HepG2 (cell line): ENCODE results near the gene ACD. TPM values are rescaled to one million over a fixed set of nuclear protein-coding genes. Genes with fewer than 3 reads are reported as not detected.
A peak's percentile ranks its signal among the peaks of the same experiment; 100 is the strongest.

Experiments
- MEIS1 ChIP-seq: sonication (generic); formaldehyde crosslinking; IDR thresholded peaks from 2 replicates; pipeline ENCODE4 v1.9.0; 2021; ENCODE audit warnings: mild to moderate bottlenecking, missing genetic modification reagents, moderate library complexity, borderline replicate concordance
- NR2F2 ChIP-seq: IDR thresholded peaks from 2 replicates; pipeline ENCODE4 v1.6.1; 2012; ENCODE audit warnings: low read depth, inconsistent platforms, borderline replicate concordance
- SP5 ChIP-seq: IDR thresholded peaks from 2 replicates; pipeline ENCODE4 v1.6.1; 2016; ENCODE audit warnings: low read depth, borderline replicate concordance
- ZNF143 ChIP-seq: sonication (generic); formaldehyde crosslinking; IDR thresholded peaks from 2 replicates; pipeline ENCODE4 v1.4.0; 2020; ENCODE audit warnings: missing genetic modification reagents
- ZNF24 ChIP-seq: fragments of 450-650 bp; IDR thresholded peaks from 2 replicates; pipeline ENCODE4 v1.6.1; 2017; ENCODE audit warnings: antibody characterized with exemption, mild to moderate bottlenecking
- ZNF274 ChIP-seq: sonication (generic); formaldehyde crosslinking; IDR thresholded peaks from 2 replicates; pipeline ENCODE4 v1.5.1; 2020; ENCODE audit warnings: mild to moderate bottlenecking, missing genetic modification reagents
- ZNF577 ChIP-seq: sonication (generic); formaldehyde crosslinking; IDR thresholded peaks from 2 replicates; pipeline ENCODE4 v1.4.0; 2020; ENCODE audit warnings: mild to moderate bottlenecking, low read depth, missing genetic modification reagents, borderline replicate concordance
- ZNF598 ChIP-seq: sonication (generic); formaldehyde crosslinking; IDR thresholded peaks from 2 replicates; pipeline ENCODE4 v1.5.1; 2020; ENCODE audit warnings: mild to moderate bottlenecking, missing genetic modification reagents, borderline replicate concordance
- ZNF749 ChIP-seq: sonication (generic); formaldehyde crosslinking; IDR thresholded peaks from 2 replicates; pipeline ENCODE4 v1.8.0; 2022; ENCODE audit warnings: mild to moderate bottlenecking, missing genetic modification reagents, moderate library complexity, borderline replicate concordance
- ZNF788 ChIP-seq: sonication (generic); formaldehyde crosslinking; IDR thresholded peaks from 2 replicates; pipeline ENCODE4 v1.5.0; 2020; ENCODE audit warnings: mild to moderate bottlenecking, missing genetic modification reagents, borderline replicate concordance
- ZNF878 ChIP-seq: sonication (generic); formaldehyde crosslinking; IDR thresholded peaks from 2 replicates; pipeline ENCODE4 v1.8.1; 2023; ENCODE audit warnings: mild to moderate bottlenecking, missing genetic modification reagents, moderate library complexity
- polyA plus RNA-seq, 8 experiments: library from polyadenylated mRNA; depleted of rRNA in 3 of 8; stranded (reverse) in 7 of 8; unstranded in 1 of 8; fragments of >200 nt; fragmentation: Illumina TruSeq in 4 of 8; extraction: Trizol in 4 of 8; gene quantifications; 2 replicates each; pipeline versions ENCODE4 v1.2.1 to v1.2.3, GENCODE V29; 2011 to 2016; ENCODE audit warnings: low read depth in 4 of 8, missing spikeins in 1 of 8, mixed read lengths in 1 of 8; ENCODE audit not compliant: insufficient read depth in 1 of 8
- total RNA-seq, 5 experiments: library from RNA; depleted of rRNA; stranded (reverse); fragments of >200 nt; fragmentation: Illumina TruSeq; extraction: Trizol; gene quantifications; 2 replicates each; pipeline ENCODE4 v1.2.3, GENCODE V29; 2016; ENCODE audit warnings: low read depth in 1 of 5
- TF ChIP-seq, protein P1 (sequence below): IDR thresholded peaks from 2 replicates; pipeline ENCODE4 v1.6.1; 2018; ENCODE audit warnings: missing genetic modification reagents, mild to moderate bottlenecking, missing compliant biosample characterization
- TF ChIP-seq, protein P2 (sequence below): sonication (generic); formaldehyde crosslinking; IDR thresholded peaks from 2 replicates; pipeline ENCODE4 v1.9.0; 2022; ENCODE audit warnings: low read depth, missing genetic modification reagents
- TF ChIP-seq, protein P3 (sequence below): sonication (generic); formaldehyde crosslinking; IDR thresholded peaks from 2 replicates; pipeline ENCODE4 v1.8.1; 2022; ENCODE audit warnings: low read depth, mild to moderate bottlenecking, missing genetic modification reagents
- TF ChIP-seq, protein P4 (sequence below): sonication (generic); formaldehyde crosslinking; IDR thresholded peaks from 2 replicates; pipeline ENCODE4 v1.4.0; 2020; ENCODE audit warnings: missing genetic modification reagents
- TF ChIP-seq, protein P5 (sequence below): sonication (generic); formaldehyde crosslinking; IDR thresholded peaks from 2 replicates; pipeline ENCODE4 v1.4.0; 2020; ENCODE audit warnings: missing genetic modification reagents
- TF ChIP-seq, protein P6 (sequence below): sonication (generic); formaldehyde crosslinking; IDR thresholded peaks from 2 replicates; pipeline ENCODE4 v1.5.1; 2020; ENCODE audit warnings: missing genetic modification reagents, mild to moderate bottlenecking, borderline replicate concordance

ACD gene
- total and polyA plus RNA-seq, 2 of the 13 experiments (the other 11 are each of a cell fraction or from before 2014, with no cell fraction given), result 32.6 to 38.3 TPM

DNA sequence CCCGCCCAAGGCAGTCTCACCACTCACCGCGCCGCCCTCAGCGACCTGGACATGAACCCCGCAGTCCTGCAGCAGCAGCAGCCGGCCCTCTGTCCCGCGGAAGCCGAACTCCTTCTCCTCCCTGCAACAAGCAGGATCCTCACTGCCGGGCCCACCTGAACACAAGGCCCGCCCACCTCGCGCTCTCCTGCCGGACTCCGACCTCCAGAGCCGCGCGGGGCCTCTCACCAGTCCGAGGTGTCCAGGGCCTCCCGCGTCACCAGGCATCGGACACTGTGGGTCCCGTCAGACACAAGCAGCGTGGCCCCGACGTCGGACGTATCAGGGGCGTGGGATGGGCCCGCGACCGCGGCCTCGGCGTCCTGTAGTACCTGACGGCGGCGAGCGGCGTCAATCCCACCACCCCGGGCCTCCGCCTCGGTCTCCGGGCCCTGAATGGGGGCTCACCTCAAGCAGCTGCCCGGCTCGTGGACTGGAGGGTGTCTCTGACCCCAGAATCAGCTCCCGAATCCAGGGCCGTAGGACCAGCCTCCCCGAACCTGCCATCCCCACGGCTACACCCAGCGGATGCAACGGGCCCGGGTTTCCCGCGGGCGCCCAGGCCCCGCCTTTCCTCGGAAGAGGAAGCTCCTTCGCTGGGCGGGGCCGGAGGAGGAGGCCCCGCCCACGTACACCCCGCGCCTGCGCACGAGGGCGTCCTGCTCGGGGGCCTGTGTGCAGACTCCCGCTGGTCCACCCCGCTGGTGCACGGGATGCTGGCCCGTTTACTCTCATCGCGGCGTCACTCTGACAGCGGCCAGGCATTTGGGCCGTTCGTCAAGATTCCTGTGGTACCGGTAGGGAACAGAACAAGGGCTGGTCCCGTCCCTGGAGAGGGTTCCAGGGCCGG is at the start of gene ACD (continued):
- TF ChIP-seq, protein P1, sequence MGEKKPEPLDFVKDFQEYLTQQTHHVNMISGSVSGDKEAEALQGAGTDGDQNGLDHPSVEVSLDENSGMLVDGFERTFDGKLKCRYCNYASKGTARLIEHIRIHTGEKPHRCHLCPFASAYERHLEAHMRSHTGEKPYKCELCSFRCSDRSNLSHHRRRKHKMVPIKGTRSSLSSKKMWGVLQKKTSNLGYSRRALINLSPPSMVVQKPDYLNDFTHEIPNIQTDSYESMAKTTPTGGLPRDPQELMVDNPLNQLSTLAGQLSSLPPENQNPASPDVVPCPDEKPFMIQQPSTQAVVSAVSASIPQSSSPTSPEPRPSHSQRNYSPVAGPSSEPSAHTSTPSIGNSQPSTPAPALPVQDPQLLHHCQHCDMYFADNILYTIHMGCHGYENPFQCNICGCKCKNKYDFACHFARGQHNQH (CRISPR knock-in tag), result no peak; the same call in 1 of the 2 replicates
- TF ChIP-seq, protein P2, sequence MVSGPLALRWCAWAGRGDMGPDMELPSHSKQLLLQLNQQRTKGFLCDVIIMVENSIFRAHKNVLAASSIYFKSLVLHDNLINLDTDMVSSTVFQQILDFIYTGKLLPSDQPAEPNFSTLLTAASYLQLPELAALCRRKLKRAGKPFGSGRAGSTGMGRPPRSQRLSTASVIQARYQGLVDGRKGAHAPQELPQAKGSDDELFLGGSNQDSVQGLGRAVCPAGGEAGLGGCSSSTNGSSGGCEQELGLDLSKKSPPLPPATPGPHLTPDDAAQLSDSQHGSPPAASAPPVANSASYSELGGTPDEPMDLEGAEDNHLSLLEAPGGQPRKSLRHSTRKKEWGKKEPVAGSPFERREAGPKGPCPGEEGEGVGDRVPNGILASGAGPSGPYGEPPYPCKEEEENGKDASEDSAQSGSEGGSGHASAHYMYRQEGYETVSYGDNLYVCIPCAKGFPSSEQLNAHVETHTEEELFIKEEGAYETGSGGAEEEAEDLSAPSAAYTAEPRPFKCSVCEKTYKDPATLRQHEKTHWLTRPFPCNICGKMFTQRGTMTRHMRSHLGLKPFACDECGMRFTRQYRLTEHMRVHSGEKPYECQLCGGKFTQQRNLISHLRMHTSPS (CRISPR knock-in tag), result peak; percentile 5; the same call in 1 of the 2 replicates
- TF ChIP-seq NR2F2 (peak; percentile 35; the same call in 1 of the 2 replicates), ZNF577 (CRISPR knock-in tag) (no peak), ZNF878 (CRISPR knock-in tag) (no peak), ZNF788 (CRISPR knock-in tag) (peak; percentile 91), ZNF598 (CRISPR knock-in tag) (peak; percentile 97; the same call in 1 of the 2 replicates), ZNF274 (CRISPR knock-in tag) (peak; percentile 89), ZNF143 (CRISPR knock-in tag) (no peak; the same call in 1 of the 2 replicates), MEIS1 (CRISPR knock-in tag) (peak; percentile 49; the same call in 1 of the 2 replicates), ZNF749 (CRISPR knock-in tag) (no peak; the same call in 1 of the 2 replicates), SP5 (no peak; the same call in 1 of the 2 replicates), ZNF24 (no peak)
- TF ChIP-seq, protein P3, sequence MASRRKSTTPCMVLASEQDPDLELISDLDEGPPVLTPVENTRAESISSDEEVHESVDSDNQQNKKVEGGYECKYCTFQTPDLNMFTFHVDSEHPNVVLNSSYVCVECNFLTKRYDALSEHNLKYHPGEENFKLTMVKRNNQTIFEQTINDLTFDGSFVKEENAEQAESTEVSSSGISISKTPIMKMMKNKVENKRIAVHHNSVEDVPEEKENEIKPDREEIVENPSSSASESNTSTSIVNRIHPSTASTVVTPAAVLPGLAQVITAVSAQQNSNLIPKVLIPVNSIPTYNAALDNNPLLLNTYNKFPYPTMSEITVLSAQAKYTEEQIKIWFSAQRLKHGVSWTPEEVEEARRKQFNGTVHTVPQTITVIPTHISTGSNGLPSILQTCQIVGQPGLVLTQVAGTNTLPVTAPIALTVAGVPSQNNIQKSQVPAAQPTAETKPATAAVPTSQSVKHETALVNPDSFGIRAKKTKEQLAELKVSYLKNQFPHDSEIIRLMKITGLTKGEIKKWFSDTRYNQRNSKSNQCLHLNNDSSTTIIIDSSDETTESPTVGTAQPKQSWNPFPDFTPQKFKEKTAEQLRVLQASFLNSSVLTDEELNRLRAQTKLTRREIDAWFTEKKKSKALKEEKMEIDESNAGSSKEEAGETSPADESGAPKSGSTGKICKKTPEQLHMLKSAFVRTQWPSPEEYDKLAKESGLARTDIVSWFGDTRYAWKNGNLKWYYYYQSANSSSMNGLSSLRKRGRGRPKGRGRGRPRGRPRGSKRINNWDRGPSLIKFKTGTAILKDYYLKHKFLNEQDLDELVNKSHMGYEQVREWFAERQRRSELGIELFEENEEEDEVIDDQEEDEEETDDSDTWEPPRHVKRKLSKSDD (CRISPR knock-in tag), result 0 out of 2 replicates have a peak, but pooled peaks have one; percentile 24
- TF ChIP-seq, protein P4, sequence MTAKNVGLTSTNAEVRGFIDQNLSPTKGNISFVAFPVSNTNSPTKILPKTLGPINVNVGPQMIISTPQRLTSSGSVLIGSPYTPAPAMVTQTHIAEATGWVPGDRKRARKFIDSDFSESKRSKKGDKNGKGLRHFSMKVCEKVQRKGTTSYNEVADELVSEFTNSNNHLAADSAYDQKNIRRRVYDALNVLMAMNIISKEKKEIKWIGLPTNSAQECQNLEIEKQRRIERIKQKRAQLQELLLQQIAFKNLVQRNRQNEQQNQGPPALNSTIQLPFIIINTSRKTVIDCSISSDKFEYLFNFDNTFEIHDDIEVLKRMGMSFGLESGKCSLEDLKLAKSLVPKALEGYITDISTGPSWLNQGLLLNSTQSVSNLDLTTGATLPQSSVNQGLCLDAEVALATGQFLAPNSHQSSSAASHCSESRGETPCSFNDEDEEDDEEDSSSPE (CRISPR knock-in tag), result peak; percentile 89
- TF ChIP-seq, protein P5, sequence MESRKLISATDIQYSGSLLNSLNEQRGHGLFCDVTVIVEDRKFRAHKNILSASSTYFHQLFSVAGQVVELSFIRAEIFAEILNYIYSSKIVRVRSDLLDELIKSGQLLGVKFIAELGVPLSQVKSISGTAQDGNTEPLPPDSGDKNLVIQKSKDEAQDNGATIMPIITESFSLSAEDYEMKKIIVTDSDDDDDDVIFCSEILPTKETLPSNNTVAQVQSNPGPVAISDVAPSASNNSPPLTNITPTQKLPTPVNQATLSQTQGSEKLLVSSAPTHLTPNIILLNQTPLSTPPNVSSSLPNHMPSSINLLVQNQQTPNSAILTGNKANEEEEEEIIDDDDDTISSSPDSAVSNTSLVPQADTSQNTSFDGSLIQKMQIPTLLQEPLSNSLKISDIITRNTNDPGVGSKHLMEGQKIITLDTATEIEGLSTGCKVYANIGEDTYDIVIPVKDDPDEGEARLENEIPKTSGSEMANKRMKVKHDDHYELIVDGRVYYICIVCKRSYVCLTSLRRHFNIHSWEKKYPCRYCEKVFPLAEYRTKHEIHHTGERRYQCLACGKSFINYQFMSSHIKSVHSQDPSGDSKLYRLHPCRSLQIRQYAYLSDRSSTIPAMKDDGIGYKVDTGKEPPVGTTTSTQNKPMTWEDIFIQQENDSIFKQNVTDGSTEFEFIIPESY (CRISPR knock-in tag), result no peak
- TF ChIP-seq, protein P6, sequence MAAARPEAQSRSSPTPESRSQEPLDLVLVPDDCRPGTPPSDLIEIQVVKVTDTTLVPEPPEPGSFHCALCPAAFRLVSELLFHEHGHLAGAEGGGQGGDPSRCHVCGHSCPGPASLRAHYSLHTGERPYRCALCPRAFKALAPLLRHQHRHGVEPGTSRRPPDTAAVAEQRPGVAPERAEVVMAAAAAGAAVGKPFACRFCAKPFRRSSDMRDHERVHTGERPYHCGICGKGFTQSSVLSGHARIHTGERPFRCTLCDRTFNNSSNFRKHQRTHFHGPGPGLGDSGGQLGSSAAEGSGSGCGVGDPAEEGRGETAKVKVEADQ (CRISPR knock-in tag), result peak; percentile 49; the same call in 1 of the 2 replicates
